DMS 273 treated with DMSO at 0.1 percent for 48 hours (cell line): ENCODE data around the gene ZNF831.

Experiments used
- DNase-seq: peaks from one replicate; lab custom pipeline; 2025; lab: John Stamatoyannopoulos, UW

ZNF831 gene

GRCh38 chr20:59157961-59158541 lies 5.6 kb upstream of the ZNF831 start:
- DNase-seq: no peak

GRCh38 chr20:59158673-59159072 lies 4.9 kb upstream of the ZNF831 start:
- DNase-seq: no peak

- DNase-seq: no peak
These were observed 4.5 kb upstream of the ZNF831 start for GRCh38 chr20:59159091-59159490.

- no peak for DNase-seq
These were observed 3.9 kb upstream of the ZNF831 start for GRCh38 chr20:59159493-59160376.

GRCh38 chr20:59160389-59161115 lies 3.1 kb upstream of the ZNF831 start:
- DNase-seq: no peak

GRCh38 chr20:59161721-59162120 lies 1.9 kb upstream of the ZNF831 start:
- DNase-seq: no peak

GRCh38 chr20:59164686-59165391 lies 1.2 kb downstream of the ZNF831 start:
- no peak for DNase-seq

- DNase-seq: no peak
These were observed 1.8 kb downstream of the ZNF831 start for GRCh38 chr20:59165396-59165795.

GRCh38 chr20:59165891-59166709 lies 2.5 kb downstream of the ZNF831 start:
- DNase-seq: no peak

- DNase-seq: no peak
These were observed 7.1 kb downstream of the ZNF831 start for GRCh38 chr20:59170406-59171349.

GRCh38 chr20:59171986-59172385 lies 8.4 kb downstream of the ZNF831 start:
- no peak for DNase-seq

- no peak for DNase-seq
These were observed 10.4 kb downstream of the ZNF831 start for GRCh38 chr20:59173938-59174491.

GRCh38 chr20:59175002-59175401 lies 11.4 kb downstream of the ZNF831 start:
- no peak for DNase-seq

- no peak for DNase-seq
These were observed 12.2 kb downstream of the ZNF831 start for GRCh38 chr20:59175861-59176260.

- DNase-seq: no peak
These were observed 13.2 kb downstream of the ZNF831 start for GRCh38 chr20:59176812-59177211.

- DNase-seq: no peak
These were observed 13.9 kb downstream of the ZNF831 start for GRCh38 chr20:59177266-59178250.

GRCh38 chr20:59178983-59179595 lies 15.5 kb downstream of the ZNF831 start:
- no peak for DNase-seq

GRCh38 chr20:59179988-59180387 lies 16.4 kb downstream of the ZNF831 start:
- no peak for DNase-seq
